Pancreas (tissue), 10 donors: ENCODE measurements around the gene PPCS. TPM values are rescaled to one million over a fixed set of nuclear protein-coding genes. Genes with fewer than 3 reads are reported as not detected.
A peak's percentile ranks its signal among the peaks of the same experiment; 100 is the strongest.

Source experiments
- ATAC-seq, 4 donors: fragments of 200-7000 bp; cut with Tn5 transposase; one replicate each; pipeline versions ENCODE4 v1.8.0 to v1.9.1; 2020; ENCODE audit warnings: mild to moderate bottlenecking in 4 of 4, moderate library complexity in 4 of 4
- DNase-seq, 6 donors: peaks; one replicate each; pipeline ENCODE4 v3.0.0-alpha.2; 2020
- FAIRE-seq: peaks from 2 replicates; lab custom pipeline; 2012; peaks lifted over from hg19 to GRCh38; lab: Jason Lieb, UNC
- H3K27ac ChIP-seq, 4 donors: fragments of 200-600 bp; sonication (generic); 1 replicate in 3 of 4; 2 replicates in 1 of 4; pipeline versions ENCODE4 v1.5.0 to v1.8.0; 2020
- H3K27me3 ChIP-seq, 4 donors: fragments of 200-600 bp; one replicate each; pipeline ENCODE4 v1.8.0; 2021
- H3K36me3 ChIP-seq, 3 donors: fragments of 200-600 bp; sonication (generic) in 1 of 3; one replicate each; pipeline versions ENCODE4 v1.5.0 to v1.8.0; 2020 to 2021
- H3K4me1 ChIP-seq, 3 donors: fragments of 200-600 bp; one replicate each; pipeline ENCODE4 v1.8.0; 2021
- H3K4me3 ChIP-seq, 4 donors: fragments of 200-600 bp; sonication (generic) in 2 of 4; one replicate each; pipeline versions ENCODE4 v1.5.0 to v1.8.0; 2020 to 2021
- H3K9me3 ChIP-seq, 4 donors: fragments of 200-600 bp; one replicate each; pipeline ENCODE4 v1.8.0; 2021
- CTCF ChIP-seq, 4 donors: fragments of 200-600 bp; sonication (generic) in 3 of 4; IDR thresholded peaks; one replicate each; pipeline versions ENCODE4 v1.5.0 to v1.8.0; 2021; ENCODE audit warnings: antibody characterized with exemption in 4 of 4
- WGBS, 2 donors: extraction: QIAGEN DNeasy Blood & Tissue Kit; methylation state at CpG; one replicate each; pipeline ENCODE4 v1.1.7; 2013; 5-methylcytosine and 5-hydroxymethylcytosine counted together
- intact Hi-C, 3 donors: fragments of 100-400 bp; cut with DNase I; formaldehyde crosslinking; loops; one replicate each; pipeline versions ENCODE4 v1.11.1 to v1.14.2; 2022
- polyA plus RNA-seq, 2 donors: library from polyadenylated mRNA; stranded (reverse); fragments of 200-250 nt; gene quantifications; one replicate each; pipeline ENCODE4 v1.2.3, GENCODE V29; 2013
- total RNA-seq, 6 donors: library from RNA; stranded (reverse); fragmentation: NEBNext Ultra II Directional in 4 of 6; extraction: Animal tissue kit (Norgen Biotek cat#: 25700) in 4 of 6; gene quantifications; one replicate each; pipeline versions ENCODE4 v1.2.1 to v1.2.4, GENCODE V29; 2021 to 2023
- donor health status: healthy with polysubstance abuse.
- donor health status: DM: no; HTN: no; CAD: no; lungs with moderate emphysema.
- donor health status: DM: no; HTN: no; CAD: no.
- donor health status: control.
- donor health status: control.
- donor health status: Bipolar disorder and iron deficiency.
- donor health status: DM: yes; HTN: yes; CAD: no.
- donor health status: DM: no; HTN: no; CAD: no.
- donor health status: DM: no; HTN: no; CAD: no.
- donor health status: DM: yes; HTN: yes; CAD: no.

PPCS gene
- total and polyA plus RNA-seq, 8 donors: 25.5 to 62.3 (median 36.0) TPM

GRCh38 chr1:42461196-42461595 is 4.9 kb downstream of the PPCS start:
- no peaks in the 10 kb centered on the region for H3K9me3 ChIP-seq
- no peak overlapping the region for H3K4me3 ChIP-seq
- intact Hi-C loops: no loop called here
- peaks cover 0 to 5% (median 0%) of the 10 kb centered on the region in 3 donors for H3K36me3 ChIP-seq
- H3K4me1 ChIP-seq: peaks cover 16 to 23% (median 21%) of the 10 kb centered on the region in 3 donors
- WGBS, 2 donors: 62 to 80% methylated on average over 2 of the region's 2 CpGs
- H3K27ac ChIP-seq: no peak overlapping the region
- TF ChIP-seq CTCF (IDR thresholded peaks at IDR 0.05): no peak
- H3K27me3 ChIP-seq: no peaks in the 10 kb centered on the region
- FAIRE-seq: no peak
- DNase-seq: peak in 1 of 6 donors; percentile 23
- ATAC-seq: no peak

GRCh38 chr1:42462828-42463763 is 6.8 kb downstream of the PPCS start, which contains the start of gene CCDC30:
CCDC30 (plus strand) TSS chr1:42463286; CDS start chr1:42480552, 17,266 bp downstream.
- peak; percentile 99 to 100 (median 100) for ATAC-seq
- H3K9me3 ChIP-seq: no peaks in the 10 kb centered on the region
- WGBS, 2 donors: 1% methylated on average over 59 of the region's 59 CpGs
- peak within 1 kb of the TSS; percentile 48 to 61 (median 56) for H3K27ac ChIP-seq
- peaks cover 0 to 5% (median 0%) of the 10 kb centered on the region in 3 donors for H3K36me3 ChIP-seq
- H3K4me1 ChIP-seq: peaks cover 7 to 14% (median 11%) of the 10 kb centered on the region in 3 donors
- H3K4me3 ChIP-seq: peak within 1 kb of the TSS; percentile 38 to 85 (median 62)
- TF ChIP-seq CTCF (IDR thresholded peaks at IDR 0.05): no peak
- no peaks in the 10 kb centered on the region for H3K27me3 ChIP-seq
- intact Hi-C loops: no loop called here
- DNase-seq: peak; percentile 90 to 99 (median 98)
- FAIRE-seq: peak; percentile 98

- TF ChIP-seq CTCF (IDR thresholded peaks at IDR 0.05): no peak
- no peaks in the 10 kb centered on the region for H3K27me3 ChIP-seq
- no peak for FAIRE-seq
- H3K36me3 ChIP-seq: peaks cover 0 to 5% (median 0%) of the 10 kb centered on the region in 3 donors
- peaks cover 3 to 11% (median 3%) of the 10 kb centered on the region in 3 donors for H3K4me1 ChIP-seq
- no peak for ATAC-seq
- intact Hi-C loops: no loop called here
- H3K4me3 ChIP-seq: peak overlapping the region; percentile 38 to 85 (median 62)
- H3K27ac ChIP-seq: peak overlapping the region in 3 of 4 donors; percentile 41 to 61 (median 53)
- no peak for DNase-seq
- H3K9me3 ChIP-seq: no peaks in the 10 kb centered on the region
- WGBS, 2 donors: 32 to 34% methylated on average over 3 of the region's 3 CpGs
Measured at GRCh38 chr1:42463921-42464320, 7.6 kb downstream of the PPCS start.

GRCh38 chr1:42466030-42466429 is 9.7 kb downstream of the PPCS start:
- WGBS, 2 donors: 69 to 78% methylated on average over 2 of the region's 2 CpGs
- TF ChIP-seq CTCF (IDR thresholded peaks at IDR 0.05): no peak
- Histone ChIP-seq H3K27me3 (no peaks in the 10 kb centered on the region), H3K36me3 (no peaks in the 10 kb centered on the region), H3K9me3 (no peaks in the 10 kb centered on the region), H3K4me3 (no peak overlapping the region), H3K4me1 (peaks cover 2 to 11% (median 3%) of the 10 kb centered on the region in 3 donors), H3K27ac (no peak overlapping the region)
- DNase-seq (no peak), ATAC-seq (no peak), FAIRE-seq (no peak)
- intact Hi-C loops: no loop called here
